Sigmoid colon (tissue), 7 donors: ENCODE measurements around the gene TMEM95. TPM values are rescaled to one million over a fixed set of nuclear protein-coding genes. Genes with fewer than 3 reads are reported as not detected.

Experiments used
- DNase-seq: peaks from one replicate; pipeline ENCODE4 v3.0.0-alpha.2; 2019
- H3K27ac ChIP-seq, 4 donors: fragments of 200-600 bp; sonication (generic); one replicate each; pipeline ENCODE4 v1.5.1; 2016 to 2019; ENCODE audit warnings: mild to moderate bottlenecking in 1 of 4
- H3K27me3 ChIP-seq, 3 donors: fragments of 200-600 bp; sonication (generic); one replicate each; pipeline ENCODE4 v1.5.1; 2019; ENCODE audit warnings: mild to moderate bottlenecking in 1 of 3
- H3K36me3 ChIP-seq, 4 donors: fragments of 200-600 bp; sonication (generic); one replicate each; pipeline ENCODE4 v1.5.1; 2016 to 2019
- H3K4me1 ChIP-seq, 4 donors: fragments of 200-600 bp; sonication (generic); one replicate each; pipeline ENCODE4 v1.5.1; 2017 to 2019
- H3K4me3 ChIP-seq, 4 donors: fragments of 200-600 bp; sonication (generic); one replicate each; pipeline ENCODE4 v1.5.1; 2017 to 2019; ENCODE audit warnings: mild to moderate bottlenecking in 2 of 4, moderate library complexity in 1 of 4
- H3K9me3 ChIP-seq, 4 donors: fragments of 200-600 bp in 3 of 4; sonication (generic) in 3 of 4; one replicate each; pipeline versions ENCODE4 v1.5.1 to v1.6.1; 2013 to 2019
- EP300 ChIP-seq, 4 donors: sonication (generic); formaldehyde crosslinking; IDR thresholded peaks; one replicate each; pipeline ENCODE4 v1.6.1; 2017; ENCODE audit warnings: antibody characterized with exemption in 4 of 4
- POLR2A ChIP-seq, 2 donors: fragments of 450-650 bp; IDR thresholded peaks; one replicate each; pipeline ENCODE4 v1.6.1; 2016; ENCODE audit warnings: antibody characterized with exemption in 2 of 2, mild to moderate bottlenecking in 2 of 2, moderate library complexity in 2 of 2
- POLR2AphosphoS5 ChIP-seq, 4 donors: sonication (generic); formaldehyde crosslinking; IDR thresholded peaks; one replicate each; pipeline ENCODE4 v1.6.1; 2017; ENCODE audit warnings: antibody characterized with exemption in 4 of 4
- WGBS, 2 donors: extraction: QIAGEN DNeasy Blood & Tissue Kit; methylation state at CpG; one replicate each; pipeline ENCODE4 v1.1.7; 2013; 5-methylcytosine and 5-hydroxymethylcytosine counted together
- intact Hi-C: fragments of 100-400 bp; cut with DNase I; formaldehyde crosslinking; loops from one replicate; pipeline ENCODE4 v1.15.1; 2023
- polyA plus RNA-seq, 3 donors: library from polyadenylated mRNA; stranded (reverse); fragments of 200-250 nt; gene quantifications; one replicate each; pipeline ENCODE4 v1.2.3, GENCODE V29; 2013
- total RNA-seq, 4 donors: library from RNA; depleted of rRNA; stranded (reverse); fragments of >200 nt; gene quantifications; one replicate each; pipeline ENCODE4 v1.1.0, GENCODE V29; 2016
- TF ChIP-seq, protein P1 (sequence below), 4 experiments: fragments of 450-650 bp in 3 of 4; fragments of 200-600 bp in 1 of 4; IDR thresholded peaks; one replicate each; pipeline ENCODE4 v1.5.1; 2016 to 2019; ENCODE audit warnings: antibody characterized with exemption in 4 of 4, mild to moderate bottlenecking in 3 of 4, moderate library complexity in 2 of 4
- donor health status: healthy with polysubstance abuse.
- donor health status: Bipolar disorder and iron deficiency.
- donor health status: healthy.

TMEM95 gene
- total and polyA plus RNA-seq, 7 donors, result not detected

DNA sequence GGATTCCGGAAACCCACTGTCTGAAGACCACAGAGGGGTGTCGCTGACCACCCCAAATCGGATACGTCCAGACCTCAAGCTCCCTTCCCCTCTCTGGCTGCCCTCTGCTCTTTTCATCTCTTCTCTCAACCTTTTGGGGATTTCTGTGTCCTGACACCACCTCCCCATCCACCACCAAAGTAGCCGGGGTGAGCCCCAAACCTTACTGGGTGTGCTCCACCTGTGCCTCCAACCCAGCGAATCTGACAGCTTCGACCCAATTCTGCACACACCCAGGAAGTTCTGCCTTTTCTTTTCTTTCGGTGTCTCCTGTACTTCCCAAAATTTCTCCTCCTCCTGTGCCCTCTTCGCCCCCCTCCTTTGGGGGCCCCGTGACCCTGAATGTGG lies 2.5 kb upstream of the TMEM95 start:
- Histone ChIP-seq H3K27ac (peak overlapping the region; percentile 93 to 100 (median 98)), H3K9me3 (no peaks in the 10 kb centered on the region), H3K4me3 (peak overlapping the region; percentile 71 to 91 (median 86)), H3K36me3 (no peaks in the 10 kb centered on the region), H3K4me1 (peaks cover 0 to 66% (median 50%) of the 10 kb centered on the region in 4 donors), H3K27me3 (no peaks in the 10 kb centered on the region)
- intact Hi-C loops, result loop anchor here (2.0 kb wide), 2 partner anchors 72 to 236 kb away; partner anchors contain the start of gene SLC2A4
- 19 to 32% methylated on average over 10 of the region's 10 CpGs for WGBS, 2 donors
- no peak for DNase-seq
- no peak for TF ChIP-seq POLR2A (IDR thresholded peaks at IDR 0.05)
- TF ChIP-seq, protein P1, sequence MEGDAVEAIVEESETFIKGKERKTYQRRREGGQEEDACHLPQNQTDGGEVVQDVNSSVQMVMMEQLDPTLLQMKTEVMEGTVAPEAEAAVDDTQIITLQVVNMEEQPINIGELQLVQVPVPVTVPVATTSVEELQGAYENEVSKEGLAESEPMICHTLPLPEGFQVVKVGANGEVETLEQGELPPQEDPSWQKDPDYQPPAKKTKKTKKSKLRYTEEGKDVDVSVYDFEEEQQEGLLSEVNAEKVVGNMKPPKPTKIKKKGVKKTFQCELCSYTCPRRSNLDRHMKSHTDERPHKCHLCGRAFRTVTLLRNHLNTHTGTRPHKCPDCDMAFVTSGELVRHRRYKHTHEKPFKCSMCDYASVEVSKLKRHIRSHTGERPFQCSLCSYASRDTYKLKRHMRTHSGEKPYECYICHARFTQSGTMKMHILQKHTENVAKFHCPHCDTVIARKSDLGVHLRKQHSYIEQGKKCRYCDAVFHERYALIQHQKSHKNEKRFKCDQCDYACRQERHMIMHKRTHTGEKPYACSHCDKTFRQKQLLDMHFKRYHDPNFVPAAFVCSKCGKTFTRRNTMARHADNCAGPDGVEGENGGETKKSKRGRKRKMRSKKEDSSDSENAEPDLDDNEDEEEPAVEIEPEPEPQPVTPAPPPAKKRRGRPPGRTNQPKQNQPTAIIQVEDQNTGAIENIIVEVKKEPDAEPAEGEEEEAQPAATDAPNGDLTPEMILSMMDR (IDR thresholded peaks at IDR 0.05), result peak; percentile 48 to 80 (median 70)
- no peak for TF ChIP-seq POLR2AphosphoS5 (IDR thresholded peaks at IDR 0.05)
- no peak for TF ChIP-seq EP300 (IDR thresholded peaks at IDR 0.05)

DNA sequence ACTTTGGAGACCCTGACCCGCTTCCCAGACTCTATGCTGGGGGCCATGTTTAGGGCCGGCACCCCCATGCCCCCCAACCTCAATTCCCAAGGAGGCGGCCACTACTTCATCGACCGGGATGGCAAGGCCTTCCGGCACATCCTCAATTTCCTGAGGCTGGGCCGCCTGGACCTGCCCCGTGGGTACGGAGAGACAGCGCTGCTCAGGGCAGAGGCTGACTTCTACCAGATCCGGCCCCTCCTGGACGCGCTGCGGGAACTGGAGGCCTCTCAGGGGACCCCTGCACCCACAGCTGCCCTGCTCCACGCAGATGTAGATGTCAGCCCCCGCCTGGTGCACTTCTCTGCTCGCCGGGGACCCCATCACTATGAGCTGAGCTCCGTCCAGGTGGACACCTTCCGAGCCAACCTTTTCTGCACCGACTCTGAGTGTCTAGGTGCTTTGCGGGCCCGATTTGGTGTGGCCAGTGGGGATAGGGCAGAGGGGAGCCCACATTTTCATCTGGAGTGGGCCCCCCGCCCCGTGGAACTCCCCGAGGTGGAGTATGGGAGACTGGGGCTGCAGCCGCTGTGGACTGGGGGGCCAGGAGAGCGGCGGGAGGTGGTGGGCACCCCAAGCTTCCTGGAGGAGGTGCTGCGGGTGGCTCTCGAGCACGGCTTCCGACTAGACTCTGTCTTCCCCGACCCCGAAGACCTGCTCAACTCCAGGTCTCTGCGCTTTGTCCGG lies 1.9 kb upstream of the TMEM95 start:
- 89 to 92% methylated on average over 37 of the region's 37 CpGs for WGBS, 2 donors
- Histone ChIP-seq H3K27me3 (no peaks in the 10 kb centered on the region), H3K36me3 (no peaks in the 10 kb centered on the region), H3K4me3 (peak overlapping the region in 3 of 4 donors; percentile 71 to 91 (median 90)), H3K27ac (peak overlapping the region; percentile 93 to 100 (median 98)), H3K9me3 (no peaks in the 10 kb centered on the region), H3K4me1 (peaks cover 0 to 66% (median 50%) of the 10 kb centered on the region in 4 donors)
- TF ChIP-seq, protein P1 (IDR thresholded peaks at IDR 0.05), result no peak
- no peak for DNase-seq
- intact Hi-C loops, result loop anchor here (2.0 kb wide), 2 partner anchors 72 to 236 kb away; partner anchors contain the start of gene SLC2A4

DNA sequence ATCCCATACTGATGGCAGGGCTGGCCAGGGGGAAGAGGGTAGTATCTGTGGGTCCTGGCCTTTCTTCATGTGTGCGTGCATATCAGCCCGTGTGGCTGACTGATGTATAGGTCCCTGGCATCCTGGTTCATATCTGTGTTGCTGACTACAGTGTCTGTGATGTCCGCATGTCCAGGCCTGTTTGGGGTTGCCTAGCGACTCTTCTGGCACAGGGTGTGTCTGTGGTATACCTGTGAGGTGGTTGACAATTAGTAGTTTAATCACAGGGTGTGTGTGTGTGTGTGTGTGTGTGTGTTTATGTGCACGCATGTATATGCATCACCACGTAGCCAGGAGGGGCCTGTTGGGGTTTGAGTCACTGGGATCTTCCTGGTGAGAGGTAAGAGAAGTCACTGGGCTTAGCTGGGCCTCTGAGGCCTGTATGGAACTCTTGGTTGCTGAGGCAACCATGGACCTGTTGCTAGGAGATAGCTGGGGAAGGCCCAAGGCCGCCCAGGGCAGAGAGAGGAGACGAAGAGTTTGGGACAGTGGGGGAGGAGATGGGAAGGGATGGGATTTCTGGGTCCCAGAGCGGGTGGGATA lies 603 bp upstream of the TMEM95 start:
- WGBS, 2 donors, result 59 to 73% methylated on average over 9 of the region's 9 CpGs
- DNase-seq, result no peak
- Histone ChIP-seq H3K27me3 (no peaks in the 10 kb centered on the region), H3K27ac (peak overlapping the region; percentile 16 to 99 (median 51)), H3K4me3 (no peak overlapping the region), H3K4me1 (peaks cover 0 to 62% (median 48%) of the 10 kb centered on the region in 4 donors), H3K9me3 (no peaks in the 10 kb centered on the region), H3K36me3 (no peaks in the 10 kb centered on the region)
- TF ChIP-seq EP300 (IDR thresholded peaks at IDR 0.05), result no peak
- TF ChIP-seq, protein P1 (IDR thresholded peaks at IDR 0.05), result no peak
- no peak for TF ChIP-seq POLR2A (IDR thresholded peaks at IDR 0.05)
- TF ChIP-seq POLR2AphosphoS5 (IDR thresholded peaks at IDR 0.05), result no peak
- intact Hi-C loops, result loop anchor here (2.0 kb wide), 1 partner anchor 206 kb away; the partner anchor contains the start of gene SENP3

DNA sequence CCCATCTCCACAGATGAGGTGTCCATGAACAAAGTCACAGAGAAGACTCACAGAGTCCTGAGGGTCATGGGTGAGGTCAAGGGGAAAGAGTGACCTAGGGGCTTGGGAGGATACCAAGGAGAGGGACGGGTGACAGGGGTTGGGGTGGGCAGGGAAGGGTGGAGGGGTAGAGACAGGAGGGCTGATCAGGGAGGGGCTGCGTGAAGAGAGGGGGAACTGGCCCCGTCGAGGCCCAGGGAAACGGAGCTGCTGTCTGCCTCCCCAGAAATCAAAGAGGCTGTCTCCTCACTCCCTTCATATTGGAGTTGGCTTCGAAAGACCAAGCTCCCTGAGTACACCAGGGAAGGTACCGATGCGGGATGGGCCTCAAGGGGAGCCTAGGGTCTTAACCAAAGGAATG lies 617 bp downstream of the TMEM95 start:
- no peak for DNase-seq
- Histone ChIP-seq H3K27me3 (no peaks in the 10 kb centered on the region), H3K4me3 (no peak overlapping the region), H3K9me3 (no peaks in the 10 kb centered on the region), H3K36me3 (no peaks in the 10 kb centered on the region), H3K27ac (peak overlapping the region; percentile 41 to 99 (median 51)), H3K4me1 (peaks cover 0 to 50% (median 38%) of the 10 kb centered on the region in 4 donors)
- WGBS, 2 donors, result 82% methylated on average over 8 of the region's 8 CpGs
- intact Hi-C loops, result loop anchor here (2.0 kb wide), 1 partner anchor 205 kb away; the partner anchor contains the start of gene SENP3
- no peak for TF ChIP-seq POLR2AphosphoS5 (IDR thresholded peaks at IDR 0.05)
- TF ChIP-seq POLR2A (IDR thresholded peaks at IDR 0.05), result no peak
- no peak for TF ChIP-seq EP300 (IDR thresholded peaks at IDR 0.05)
- TF ChIP-seq, protein P1 (IDR thresholded peaks at IDR 0.05), result no peak
